GM21381 (cell line): ENCODE data around the gene RAG1.

Experiments
- ATAC-seq: cut with Tn5 transposase; IDR thresholded peaks from one replicate; pipeline ENCODE4 v1.9.1; 2021; ENCODE audit warnings: mild to moderate bottlenecking, moderate library complexity; ENCODE audit not compliant: unreplicated experiment

The RAG1 gene

GRCh38 chr11:36627006-36627405, 59.2 kb downstream of the RAG1 start:
- no peak for ATAC-seq

- no peak for ATAC-seq
Measured at GRCh38 chr11:36627471-36627870, 59.7 kb downstream of the RAG1 start.

DNA sequence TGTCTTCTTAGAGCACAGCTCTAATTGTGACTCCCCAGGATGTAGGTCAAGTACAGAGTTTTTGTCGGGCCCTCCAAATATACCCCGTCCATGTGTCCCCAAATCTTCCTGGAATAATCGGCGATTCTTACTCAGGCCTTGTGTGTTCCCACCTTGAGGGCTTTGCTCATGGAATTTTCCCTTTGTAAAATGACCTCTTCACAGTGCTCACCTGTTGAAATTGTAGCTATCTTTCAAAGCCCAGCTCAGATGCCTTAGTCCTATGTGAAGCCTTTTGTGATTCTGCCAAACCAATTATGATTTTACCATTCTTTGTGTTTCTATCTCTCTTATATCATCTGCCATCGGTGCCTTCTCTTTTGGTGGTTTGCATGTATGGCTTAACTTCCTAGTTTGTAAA, 60.3 kb downstream of the RAG1 start:
- ATAC-seq: no peak

DNA sequence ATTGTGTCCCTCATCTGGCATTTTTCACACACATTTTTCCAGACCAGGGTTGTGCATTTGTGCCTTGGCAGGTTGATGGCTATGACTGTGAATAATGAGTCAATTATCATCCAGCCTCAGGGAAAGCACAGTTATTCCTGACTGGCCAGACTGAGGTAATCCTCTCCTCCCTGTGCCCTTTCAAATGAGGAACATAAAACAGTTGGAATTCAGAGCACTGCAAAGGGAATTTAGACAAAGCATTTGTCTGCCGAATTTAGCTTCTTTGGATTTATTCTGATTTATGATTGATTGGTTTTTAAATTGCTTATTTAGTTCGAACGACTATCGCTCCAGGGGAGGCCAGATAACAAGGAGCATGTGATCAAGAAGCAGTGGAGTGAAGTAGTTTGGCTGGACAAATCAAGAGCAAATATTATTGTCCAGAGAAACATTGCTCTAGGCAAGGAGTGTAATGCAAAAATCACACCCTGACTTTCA, 61.0 kb downstream of the RAG1 start:
- no peak for ATAC-seq
